Stimulated activated CD8-positive, alpha-beta memory T cell treated with anti-CD3 and anti-CD28 coated beads, Interleukin-15, amount 100 ng/mL, for 1 hour (primary cell): Measurements from ENCODE around the gene CLMP.

Experiments
- DNase-seq: peaks from one replicate; pipeline ENCODE4 v3.0.0-alpha.2; 2020; ENCODE audit warnings: low read depth

The CLMP gene

GRCh38 chr11:123055191-123055901, 139.7 kb downstream of the CLMP start:
- DNase-seq: no peak

GRCh38 chr11:123054301-123055065, 140.6 kb downstream of the CLMP start:
- DNase-seq: no peak

DNA sequence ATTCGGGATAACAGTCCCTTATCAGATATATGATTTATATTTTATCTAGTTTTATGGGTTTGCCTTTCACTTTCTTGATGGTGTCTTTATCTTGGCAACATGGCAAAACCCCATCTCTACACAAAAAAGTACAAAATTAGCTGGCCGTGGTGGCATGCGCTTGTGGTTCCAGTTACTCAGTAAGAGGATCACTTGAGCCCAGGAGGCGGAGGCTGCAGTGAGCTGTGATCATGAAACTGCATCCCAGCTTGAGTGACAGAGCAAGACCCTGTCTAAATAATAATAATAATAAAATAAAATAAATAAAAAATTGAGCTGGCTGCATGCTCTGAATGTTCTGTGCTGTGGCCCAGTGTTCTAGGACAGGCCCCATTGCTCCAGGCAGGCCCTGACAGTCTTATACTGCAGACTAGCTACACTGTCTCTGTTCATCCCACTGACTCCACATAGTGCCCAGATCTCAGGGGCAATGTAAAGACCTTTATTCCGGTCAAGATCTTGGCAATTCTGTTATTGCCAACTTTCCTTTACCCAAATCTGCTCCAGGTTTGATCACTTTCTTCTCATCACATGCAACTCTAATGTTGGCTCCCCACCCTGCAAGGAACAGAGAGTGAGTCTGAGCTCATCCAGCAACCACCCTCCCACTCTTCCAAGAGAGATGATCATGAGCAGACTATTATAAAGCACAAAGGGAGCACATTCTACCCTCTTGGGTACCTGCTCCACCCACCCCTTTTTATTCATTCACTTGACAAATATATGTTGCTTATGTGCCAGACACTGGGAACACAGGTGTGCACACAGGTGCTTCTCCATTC, 141.9 kb downstream of the CLMP start:
- no peak for DNase-seq

DNA sequence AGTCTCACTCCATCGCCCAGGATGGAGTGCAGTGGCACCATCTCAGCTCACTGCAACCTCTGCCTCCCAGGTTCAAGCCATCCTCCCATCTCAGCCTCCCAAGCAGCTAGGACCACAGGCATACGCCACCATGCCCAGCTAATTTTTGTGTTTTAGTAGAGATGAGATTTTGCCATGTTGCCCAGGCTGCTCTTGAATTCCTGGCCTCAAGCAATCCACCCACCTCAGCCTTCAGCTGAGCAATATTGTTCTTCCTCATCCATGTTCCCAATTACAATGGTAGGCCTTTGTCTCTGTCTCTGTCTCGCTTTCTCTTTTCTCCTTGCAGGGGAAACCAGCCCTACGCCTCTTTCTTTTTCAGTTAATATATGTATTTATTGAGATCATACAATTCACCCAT, 143.4 kb downstream of the CLMP start:
- DNase-seq: no peak

DNA sequence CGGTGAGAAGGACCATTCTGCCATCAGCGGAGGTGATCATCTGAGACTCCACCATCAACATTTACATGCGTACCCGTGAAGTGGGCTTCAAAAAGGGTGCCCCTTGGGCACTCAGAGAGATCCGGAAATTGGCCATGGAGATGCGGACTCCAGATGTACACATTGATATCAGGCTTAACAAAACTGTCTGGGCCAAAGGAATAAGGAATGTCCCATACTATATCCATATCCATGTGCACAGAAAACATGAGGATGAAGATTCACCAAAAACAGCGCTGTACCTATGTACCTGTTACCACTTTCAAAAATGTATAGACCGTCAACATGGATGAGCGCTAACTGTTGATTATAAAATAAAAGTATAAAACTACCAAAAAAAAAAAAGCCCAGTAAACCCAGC, 143.9 kb downstream of the CLMP start:
- DNase-seq: no peak

GRCh38 chr11:123047947-123048293, 147.1 kb downstream of the CLMP start:
- DNase-seq: no peak

- DNase-seq: no peak
Measured at GRCh38 chr11:123047266-123047946, 147.6 kb downstream of the CLMP start.

- DNase-seq: no peak
Measured at GRCh38 chr11:123046473-123047259, 148.4 kb downstream of the CLMP start.

DNA sequence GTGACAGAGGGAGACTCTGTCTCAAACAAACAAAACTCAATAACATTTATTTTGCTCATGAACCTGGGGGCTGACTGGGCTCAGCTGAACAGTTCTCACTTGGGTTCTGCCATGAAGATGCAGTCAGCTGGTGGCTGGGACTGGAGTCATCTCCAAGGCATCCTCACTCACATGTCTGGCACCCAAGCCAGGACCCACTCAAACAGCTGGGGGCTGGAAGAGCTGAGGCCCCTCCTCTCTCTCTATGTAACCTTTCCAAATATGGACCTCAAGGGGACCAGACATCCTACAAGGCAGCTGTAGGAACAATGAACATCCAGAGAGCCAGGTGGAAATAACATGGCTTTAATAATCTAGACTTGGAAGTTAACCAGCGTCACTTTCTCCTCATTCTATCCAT, 149.9 kb downstream of the CLMP start:
- no peak for DNase-seq

DNA sequence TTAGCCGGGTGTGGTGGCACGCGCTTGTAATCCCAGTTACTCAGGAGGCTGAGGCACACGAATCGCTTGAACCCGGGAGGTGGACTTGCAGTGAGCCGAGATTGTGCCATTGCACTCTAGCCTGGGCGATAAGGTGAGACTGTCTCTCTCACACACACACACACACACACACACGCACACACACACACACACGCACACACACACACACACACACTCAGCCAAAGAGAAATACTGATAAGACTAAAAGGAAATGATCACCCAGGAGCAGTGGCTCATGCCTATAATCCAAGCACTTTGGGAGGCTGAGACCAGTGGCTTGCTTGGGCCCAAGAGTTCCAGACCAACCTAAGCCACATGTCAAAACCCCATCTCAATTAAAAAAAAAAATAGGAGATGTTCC, 153.9 kb downstream of the CLMP start:
- DNase-seq: no peak

DNA sequence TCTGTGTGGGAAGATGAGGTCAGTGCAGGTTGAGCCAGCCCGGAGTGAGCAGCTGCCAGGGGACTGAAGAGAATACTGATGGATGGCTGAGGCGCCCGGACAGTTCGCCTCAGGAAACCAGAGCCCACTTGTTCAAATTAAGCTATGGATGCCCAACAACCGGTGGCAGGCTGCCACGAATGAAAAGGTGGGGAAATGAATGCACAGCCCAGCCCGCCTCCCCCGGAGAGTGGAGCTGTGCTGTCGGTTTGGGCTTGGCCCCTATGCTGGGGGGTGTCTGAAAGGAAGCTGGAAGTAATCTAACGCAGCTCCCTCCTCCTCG, 155.0 kb downstream of the CLMP start:
- DNase-seq: no peak

- DNase-seq: no peak
Measured at GRCh38 chr11:123035831-123036230, 159.2 kb downstream of the CLMP start.

DNA sequence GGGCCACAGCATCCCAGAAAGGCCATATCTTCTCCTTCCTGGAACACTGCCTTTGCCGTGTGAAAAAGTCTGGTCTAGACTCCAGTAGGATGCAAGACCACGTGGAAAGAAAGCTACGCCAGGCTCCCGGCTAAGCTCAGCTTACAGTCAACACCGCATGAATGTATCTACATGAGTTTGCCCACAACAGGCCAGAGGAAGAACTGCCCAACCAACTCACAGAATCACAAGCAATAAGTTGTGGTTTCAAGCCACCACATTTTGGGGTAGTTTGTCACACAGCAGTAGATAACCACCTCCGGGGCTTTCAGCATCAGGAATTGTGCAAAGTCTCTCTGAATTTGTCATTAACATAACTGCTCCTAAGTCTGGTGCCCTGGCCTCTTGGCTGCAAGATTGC, 160.5 kb downstream of the CLMP start:
- no peak for DNase-seq

DNA sequence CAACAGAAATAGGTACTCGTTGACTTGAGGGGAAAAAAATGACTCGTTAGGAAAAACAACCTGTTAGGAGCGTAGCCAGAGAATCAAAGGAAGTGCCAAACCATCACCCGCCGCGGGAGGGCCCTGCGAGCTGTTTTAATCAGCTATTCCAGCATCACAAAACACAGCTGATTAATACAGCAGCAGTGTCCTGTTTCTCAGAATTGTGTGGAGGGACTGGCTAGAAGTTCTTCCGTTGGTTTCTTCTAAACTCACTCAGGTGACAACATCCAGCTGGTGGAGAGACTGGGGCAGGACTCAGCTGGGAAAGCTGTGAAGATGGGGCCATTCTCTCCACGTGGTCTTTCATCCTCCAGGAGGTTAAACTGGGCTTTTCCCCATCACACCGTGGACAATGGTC, 161.2 kb downstream of the CLMP start:
- no peak for DNase-seq

DNA sequence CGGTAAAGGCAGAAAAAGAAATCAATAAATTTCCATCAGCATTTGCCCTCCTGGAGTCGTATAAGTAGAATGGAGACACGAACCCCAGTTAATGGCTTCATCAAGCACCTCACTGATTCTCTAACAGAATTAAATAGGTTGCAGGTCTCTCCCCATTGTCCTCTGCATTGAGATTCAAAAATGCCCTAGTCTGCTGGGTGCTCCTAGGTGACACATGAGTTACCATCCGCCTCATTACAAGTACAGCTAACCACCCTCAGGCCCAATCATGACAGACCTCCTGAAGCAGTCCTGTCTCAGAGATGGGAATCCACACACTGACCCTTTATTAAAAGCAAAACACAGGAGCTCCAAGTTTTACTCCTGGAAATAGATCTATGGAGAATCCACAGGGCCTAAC, 164.5 kb downstream of the CLMP start:
- no peak for DNase-seq

DNA sequence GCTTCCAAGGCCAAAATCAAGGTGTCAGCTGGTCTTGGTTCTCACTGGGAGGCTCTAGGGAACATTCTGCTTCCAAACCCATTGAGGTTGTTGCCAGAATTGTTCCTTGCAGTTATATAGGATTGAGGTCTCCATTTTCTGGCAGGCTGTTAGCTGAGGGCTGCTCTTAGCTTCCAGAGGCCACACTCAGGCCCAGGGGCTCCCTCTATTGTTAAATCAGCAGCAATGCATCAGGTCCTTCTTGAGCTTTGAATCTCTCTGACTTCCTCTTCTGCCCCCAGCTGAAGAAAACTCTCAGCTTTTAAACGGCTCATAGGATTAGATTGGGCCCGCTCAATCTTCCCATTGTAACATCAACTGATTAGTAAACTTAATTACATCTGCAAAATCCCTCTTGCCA, 174.1 kb downstream of the CLMP start:
- no peak for DNase-seq
